HepG2 (cell line): ENCODE measurements around the gene CSMD2. TPM values are rescaled to one million over a fixed set of nuclear protein-coding genes. Genes with fewer than 3 reads are reported as not detected.

Source experiments
- ATAC-seq: fragments of 200-7000 bp; cut with Tn5 transposase; 3 replicates; pipeline ENCODE4 v1.9.1; 2020; ENCODE audit warnings: mild to moderate bottlenecking, moderate library complexity
- BruUV-seq: library from RNA; stranded (reverse); fragments of 400-500 nt; replicated peaks from 2 replicates; lab custom pipeline; 2021; lab: Mats Ljungman, UMichigan
- CTCF ChIA-PET: fragments of 300-600 bp; formaldehyde crosslinking; extraction: SDS; loops from one replicate; lab custom pipeline; 2021; ENCODE audit warnings: low total read pairs, inconsistent platforms, low intra/inter-chr PET ratio; lab: Yijun Ruan, JAX
- POLR2A ChIA-PET: fragments of 350-600 bp; sonication (Branson Sonifier 250); formaldehyde crosslinking; loops from one replicate; lab custom pipeline; 2020; ENCODE audit warnings: antibody characterized with exemption, inconsistent platforms; lab: Yijun Ruan, JAX
- DNase-seq: peaks from one replicate; pipeline ENCODE4 v3.0.0-alpha.2; 2015; ENCODE audit warnings: low spot score
- FAIRE-seq: peaks from 3 replicates; lab custom pipeline; 2011; peaks lifted over from hg19 to GRCh38; lab: Jason Lieb, UNC
- H2AFZ ChIP-seq: one replicate; pipeline ENCODE4 v1.6.1; 2011; ENCODE audit warnings: low read length, inconsistent platforms
- H3K27ac ChIP-seq: fragments of 300-600 bp; 3 replicates; pipeline ENCODE4 v1.8.0; 2011; ENCODE audit warnings: mixed run types, mild to moderate bottlenecking, mixed read lengths, low read length, inconsistent platforms; ENCODE audit not compliant: insufficient read depth; ENCODE audit errors: extremely low read length
- H3K27me3 ChIP-seq, 2 experiments: fragments of 200-600 bp in 1 of 2; 2 replicates in 1 of 2; 3 replicates in 1 of 2; pipeline versions ENCODE4 v1.6.0 to v1.8.0; 2011; ENCODE audit warnings: low read length in 2 of 2, mild to moderate bottlenecking in 2 of 2, moderate library complexity in 2 of 2, inconsistent platforms in 1 of 2; ENCODE audit not compliant: insufficient read depth in 2 of 2, control insufficient read depth in 1 of 2
- H3K36me3 ChIP-seq, 2 experiments: fragments of 200-600 bp in 1 of 2; replicated peaks in 1 of 2; 2 replicates in 1 of 2; 3 replicates in 1 of 2; pipeline versions ENCODE4 v1.5.1 to v1.8.0; 2011; ENCODE audit warnings: low read length in 2 of 2, inconsistent platforms in 1 of 2; ENCODE audit not compliant: insufficient read depth in 2 of 2, control insufficient read depth in 1 of 2
- H3K4me1 ChIP-seq: 2 replicates; pipeline ENCODE4 v1.5.1; 2012; ENCODE audit warnings: low read length, inconsistent platforms; ENCODE audit not compliant: insufficient read depth
- H3K4me2 ChIP-seq: 2 replicates; pipeline ENCODE4 v1.6.0; 2011; ENCODE audit warnings: low read depth, low read length, inconsistent platforms
- H3K4me3 ChIP-seq, 3 experiments: fragments of 200-600 bp in 1 of 3; sonication (generic), shearing (Covaris generic) in 1 of 3; replicated peaks in 1 of 3; 2 replicates each; pipeline ENCODE4 v1.5.1; 2011 to 2016; ENCODE audit warnings: low read length in 3 of 3, inconsistent platforms in 2 of 3, low read depth in 2 of 3, mild to moderate bottlenecking in 2 of 3, control low read depth in 1 of 3, mixed read lengths in 1 of 3; ENCODE audit not compliant: insufficient read depth in 1 of 3
- H3K79me2 ChIP-seq: one replicate; pipeline ENCODE4 v1.6.1; 2011; ENCODE audit warnings: low read length, inconsistent platforms; ENCODE audit not compliant: insufficient read depth
- H3K9ac ChIP-seq: 2 replicates; pipeline ENCODE4 v1.6.0; 2011; ENCODE audit warnings: mild to moderate bottlenecking, low read depth, low read length, inconsistent platforms; ENCODE audit not compliant: insufficient read depth
- H3K9me3 ChIP-seq: 2 replicates; pipeline ENCODE4 v1.5.1; 2012; ENCODE audit warnings: mild to moderate bottlenecking, low read length
- H4K20me1 ChIP-seq: 2 replicates; pipeline ENCODE4 v1.6.0; 2011; ENCODE audit warnings: inconsistent platforms, mild to moderate bottlenecking, low read length, moderate library complexity; ENCODE audit not compliant: insufficient read depth
- DNMT3B ChIP-seq: conservative IDR thresholded peaks from 2 replicates; pipeline ENCODE4 v1.6.1; 2016; ENCODE audit warnings: missing biosample characterization, control low read depth
- MED13 ChIP-seq: sonication (generic); formaldehyde crosslinking; IDR thresholded peaks from 2 replicates; pipeline ENCODE4 v1.5.0; 2020; ENCODE audit warnings: missing genetic modification reagents
- PLRG1 ChIP-seq: fragments of 450-650 bp; conservative IDR thresholded peaks from 2 replicates; pipeline ENCODE4 v1.6.1; 2016
- SNAPC5 ChIP-seq: sonication (generic); formaldehyde crosslinking; IDR thresholded peaks from 2 replicates; pipeline ENCODE4 v1.8.1; 2023; ENCODE audit warnings: mild to moderate bottlenecking, missing genetic modification reagents, borderline replicate concordance
- THRA ChIP-seq: sonication (generic); formaldehyde crosslinking; IDR thresholded peaks from 2 replicates; pipeline ENCODE4 v1.4.0; 2020; ENCODE audit warnings: missing genetic modification reagents, borderline replicate concordance
- ZNF362 ChIP-seq: sonication (generic); formaldehyde crosslinking; IDR thresholded peaks from 2 replicates; pipeline ENCODE4 v1.4.0; 2020; ENCODE audit warnings: missing genetic modification reagents, mild to moderate bottlenecking, borderline replicate concordance
- ZNF407 ChIP-seq: sonication (generic); formaldehyde crosslinking; IDR thresholded peaks from one replicate; pipeline ENCODE4 v1.5.1; 2020; ENCODE audit warnings: mild to moderate bottlenecking, missing genetic modification reagents; ENCODE audit errors: not compliant biosample characterization
- ZNF660 ChIP-seq: sonication (generic); formaldehyde crosslinking; IDR thresholded peaks from 2 replicates; pipeline ENCODE4 v1.5.1; 2020; ENCODE audit warnings: mild to moderate bottlenecking, low read depth, missing genetic modification reagents, borderline replicate concordance
- ZNF687 ChIP-seq: sonication (generic); formaldehyde crosslinking; IDR thresholded peaks from 2 replicates; pipeline ENCODE4 v1.5.1; 2020; ENCODE audit warnings: mild to moderate bottlenecking, missing genetic modification reagents, moderate library complexity
- WGBS: methylation state at CpG from one replicate; pipeline ENCODE4 v1.1.6; 2017; ENCODE audit warnings: low lambda C conversion rate; 5-methylcytosine and 5-hydroxymethylcytosine counted together
- in situ Hi-C: cut with HindIII; loops from 2 replicates; pipeline ENCODE4 v1.10.0; 2017; ENCODE audit warnings: low pct_unique_long_range_greater_than_20kb; ENCODE audit not compliant: extremely low pct_ligation_motif_present
- intact Hi-C: fragments of 100-400 bp; cut with micrococcal nuclease; formaldehyde crosslinking; loops from one replicate; pipeline ENCODE4 v1.10.0; 2022; ENCODE audit not compliant: unreplicated experiment
- polyA plus RNA-seq, 8 experiments: library from polyadenylated mRNA; depleted of rRNA in 3 of 8; stranded (reverse) in 7 of 8; unstranded in 1 of 8; fragments of >200 nt; fragmentation: Illumina TruSeq in 4 of 8; extraction: Trizol in 4 of 8; gene quantifications; 2 replicates each; pipeline versions ENCODE4 v1.2.1 to v1.2.3, GENCODE V29; 2011 to 2016; ENCODE audit warnings: low read depth in 4 of 8, missing spikeins in 1 of 8, mixed read lengths in 1 of 8; ENCODE audit not compliant: insufficient read depth in 1 of 8
- total RNA-seq, 5 experiments: library from RNA; depleted of rRNA; stranded (reverse); fragments of >200 nt; fragmentation: Illumina TruSeq; extraction: Trizol; gene quantifications; 2 replicates each; pipeline ENCODE4 v1.2.3, GENCODE V29; 2016; ENCODE audit warnings: low read depth in 1 of 5

Gene CSMD2
- total and polyA plus RNA-seq, 2 of the 13 experiments (the other 11 are each of a cell fraction or from before 2014, with no cell fraction given), result not detected

- no peaks in the 10 kb centered on the region for H3K36me3 ChIP-seq
- H3K79me2 ChIP-seq, result no peaks in the 10 kb centered on the region
- ChIA-PET POLR2A (no interaction called here), CTCF (no interaction called here)
- no peak overlapping the region for H3K4me2 ChIP-seq
- 0% methylated on average over 2 of the region's 3 CpGs for WGBS
- DNase-seq, result no peak
- no peaks in the 10 kb centered on the region for H3K27me3 ChIP-seq
- no peaks in the 10 kb centered on the region for H3K4me1 ChIP-seq
- BruUV-seq, result no TSS peak
- no peak overlapping the region for H3K27ac ChIP-seq
- no peak for ATAC-seq
- in situ Hi-C loops, result no loop called here
- no peaks in the 10 kb centered on the region for H4K20me1 ChIP-seq
- H3K4me3 ChIP-seq, result no peak overlapping the region
- no peak overlapping the region for H2AFZ ChIP-seq
- no peaks in the 10 kb centered on the region for H3K9me3 ChIP-seq
- intact Hi-C loops, result no loop called here
- no peak for FAIRE-seq
- H3K9ac ChIP-seq, result no peak overlapping the region
- TF ChIP-seq DNMT3B (CRISPR knock-in tag), result no peak
- no peak for TF ChIP-seq MED13
- no peak for TF ChIP-seq ZNF687
- no peak for TF ChIP-seq SNAPC5 (CRISPR knock-in tag)
- no peak for TF ChIP-seq THRA (CRISPR knock-in tag)
- no peak for TF ChIP-seq ZNF660 (CRISPR knock-in tag)
- TF ChIP-seq ZNF362 (CRISPR knock-in tag), result no peak
- no peak for TF ChIP-seq PLRG1
- TF ChIP-seq ZNF407 (CRISPR knock-in tag), result no peak
Observed at GRCh38 chr1:33763406-33763805, 401.6 kb downstream of the CSMD2 start.
